ENCODE results near the gene RAPGEFL1.
A peak's percentile ranks its signal among the peaks of the same experiment; 100 is the strongest.

The RAPGEFL1 gene

GRCh38 chr17:40218006-40218739 is 40.9 kb downstream of the RAPGEFL1 start:
- H3K79me2 ChIP-seq (ENCODE audit: control insufficient read depth, low read length): peaks cover 24% of the 10 kb centered on the region
- H3K4me3 ChIP-seq (ENCODE audit: low read length): peak overlapping the region; percentile 92
- peaks cover 21% of the 10 kb centered on the region for H3K4me1 ChIP-seq (ENCODE audit: control insufficient read depth, low read length)
- H3F3A ChIP-seq (ENCODE audit: control insufficient read depth, insufficient read depth): no peaks in the 10 kb centered on the region
- no peaks in the 10 kb centered on the region for H4K20me1 ChIP-seq (ENCODE audit: control insufficient read depth, insufficient read depth, low read depth, low read length)
- no peaks in the 10 kb centered on the region for H3K36me3 ChIP-seq (ENCODE audit: control insufficient read depth, low read length)
- peak overlapping the region; percentile 78 for H3K4me2 ChIP-seq (ENCODE audit: low read length)
- H3K9me3 ChIP-seq (ENCODE audit: control insufficient read depth, insufficient read depth, low read length): no peaks in the 10 kb centered on the region
- no peaks in the 10 kb centered on the region for H3K27me3 ChIP-seq (ENCODE audit: control insufficient read depth, low read length)
- TF ChIP-seq, protein P1, sequence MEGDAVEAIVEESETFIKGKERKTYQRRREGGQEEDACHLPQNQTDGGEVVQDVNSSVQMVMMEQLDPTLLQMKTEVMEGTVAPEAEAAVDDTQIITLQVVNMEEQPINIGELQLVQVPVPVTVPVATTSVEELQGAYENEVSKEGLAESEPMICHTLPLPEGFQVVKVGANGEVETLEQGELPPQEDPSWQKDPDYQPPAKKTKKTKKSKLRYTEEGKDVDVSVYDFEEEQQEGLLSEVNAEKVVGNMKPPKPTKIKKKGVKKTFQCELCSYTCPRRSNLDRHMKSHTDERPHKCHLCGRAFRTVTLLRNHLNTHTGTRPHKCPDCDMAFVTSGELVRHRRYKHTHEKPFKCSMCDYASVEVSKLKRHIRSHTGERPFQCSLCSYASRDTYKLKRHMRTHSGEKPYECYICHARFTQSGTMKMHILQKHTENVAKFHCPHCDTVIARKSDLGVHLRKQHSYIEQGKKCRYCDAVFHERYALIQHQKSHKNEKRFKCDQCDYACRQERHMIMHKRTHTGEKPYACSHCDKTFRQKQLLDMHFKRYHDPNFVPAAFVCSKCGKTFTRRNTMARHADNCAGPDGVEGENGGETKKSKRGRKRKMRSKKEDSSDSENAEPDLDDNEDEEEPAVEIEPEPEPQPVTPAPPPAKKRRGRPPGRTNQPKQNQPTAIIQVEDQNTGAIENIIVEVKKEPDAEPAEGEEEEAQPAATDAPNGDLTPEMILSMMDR (IDR thresholded peaks at IDR 0.05; ENCODE audit: low read depth, low read length, poor library complexity, severe bottlenecking): no peak
- no peak for TF ChIP-seq EZH2phosphoT487 (IDR thresholded peaks at IDR 0.05; ENCODE audit: borderline replicate concordance, low read length)
- H3K9me2 ChIP-seq (replicated peaks; ENCODE audit: control insufficient read depth, low read length): no peaks in the 10 kb centered on the region
- H3K27ac ChIP-seq (ENCODE audit: low read depth, low read length): peak overlapping the region; percentile 60; the same call in 1 of the 2 replicates

DNA sequence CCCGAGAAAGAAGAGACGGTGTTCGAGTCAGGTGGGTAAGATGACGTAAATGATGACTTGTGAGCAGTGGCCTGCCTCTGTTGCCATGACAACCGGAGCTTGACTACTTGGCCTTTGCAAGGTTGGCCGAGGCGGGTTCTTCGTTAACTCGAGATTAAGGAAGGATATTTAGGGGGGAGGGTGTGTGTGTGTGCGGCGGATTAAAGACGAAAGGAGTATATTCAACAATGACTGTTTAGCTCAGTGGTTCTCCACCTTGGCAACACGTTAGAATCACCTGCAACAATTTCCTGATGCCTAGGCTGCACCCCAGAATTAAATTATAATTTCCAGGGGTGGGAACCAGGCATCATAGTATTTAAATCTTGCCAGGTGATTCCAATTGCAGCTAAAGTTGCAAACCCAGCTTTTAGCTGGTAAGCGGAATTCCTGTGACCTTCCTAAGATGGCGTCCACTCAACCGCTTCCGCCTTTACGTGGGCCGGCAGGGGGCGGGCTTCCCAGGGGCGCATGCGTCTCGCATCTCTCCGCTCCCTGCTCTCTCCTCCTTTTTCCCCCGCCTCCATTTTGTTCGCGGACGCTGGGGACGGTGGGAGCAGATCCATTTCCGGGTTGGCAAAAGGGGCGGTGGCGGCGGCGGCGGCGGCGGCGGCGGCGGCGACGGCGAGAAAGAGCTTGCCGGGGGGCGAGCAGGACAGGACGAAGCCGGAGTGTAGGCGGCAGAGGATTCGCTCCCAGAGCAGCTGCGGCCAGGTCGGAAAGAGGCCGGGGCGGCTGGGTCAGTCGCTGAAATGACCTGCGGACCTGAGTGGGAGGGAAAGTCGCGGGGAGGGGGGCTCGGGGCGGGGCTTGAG is 41.7 kb downstream of the RAPGEFL1 start, which contains the start of gene WIPF2:
TSS of gene WIPF2 (plus strand) at position 565 of the 854 bp plus-strand sequence. CDS start 37,156 bp downstream, outside the sequence.
- Histone ChIP-seq H3F3A (ENCODE audit: control insufficient read depth, insufficient read depth) (no peaks in the 10 kb centered on the region), H4K20me1 (ENCODE audit: control insufficient read depth, insufficient read depth, low read depth, low read length) (no peaks in the 10 kb centered on the region), H3K4me2 (ENCODE audit: low read length) (peak within 1 kb of the TSS; percentile 78), H3K9me2 (replicated peaks; ENCODE audit: control insufficient read depth, low read length) (no peaks in the 10 kb centered on the region), H3K9me3 (ENCODE audit: control insufficient read depth, insufficient read depth, low read length) (no peaks in the 10 kb centered on the region), H3K27me3 (ENCODE audit: control insufficient read depth, low read length) (no peaks in the 10 kb centered on the region), H3K36me3 (ENCODE audit: control insufficient read depth, low read length) (no peaks in the 10 kb centered on the region), H3K4me3 (ENCODE audit: low read length) (peak within 1 kb of the TSS; percentile 92), H3K4me1 (ENCODE audit: control insufficient read depth, low read length) (peaks cover 21% of the 10 kb centered on the region), H3K27ac (ENCODE audit: low read depth, low read length) (peak within 1 kb of the TSS; percentile 60), H3K79me2 (ENCODE audit: control insufficient read depth, low read length) (peaks cover 30% of the 10 kb centered on the region)
- TF ChIP-seq, protein P1 (IDR thresholded peaks at IDR 0.05; ENCODE audit: low read depth, low read length, poor library complexity, severe bottlenecking): peak; percentile 42
- no peak for TF ChIP-seq EZH2phosphoT487 (IDR thresholded peaks at IDR 0.05; ENCODE audit: borderline replicate concordance, low read length)

- peaks cover 21% of the 10 kb centered on the region for H3K4me1 ChIP-seq (ENCODE audit: control insufficient read depth, low read length)
- no peaks in the 10 kb centered on the region for H3K27me3 ChIP-seq (ENCODE audit: control insufficient read depth, low read length)
- H3K9me2 ChIP-seq (replicated peaks; ENCODE audit: control insufficient read depth, low read length): no peaks in the 10 kb centered on the region
- H3K4me2 ChIP-seq (ENCODE audit: low read length): peak overlapping the region; percentile 78
- peaks cover 35% of the 10 kb centered on the region for H3K79me2 ChIP-seq (ENCODE audit: control insufficient read depth, low read length)
- TF ChIP-seq, protein P1 (IDR thresholded peaks at IDR 0.05; ENCODE audit: low read depth, low read length, poor library complexity, severe bottlenecking): no peak
- TF ChIP-seq EZH2phosphoT487 (IDR thresholded peaks at IDR 0.05; ENCODE audit: borderline replicate concordance, low read length): no peak
- H3F3A ChIP-seq (ENCODE audit: control insufficient read depth, insufficient read depth): no peaks in the 10 kb centered on the region
- H4K20me1 ChIP-seq (ENCODE audit: control insufficient read depth, insufficient read depth, low read depth, low read length): no peaks in the 10 kb centered on the region
- peak overlapping the region; percentile 60; the same call in 1 of the 2 replicates for H3K27ac ChIP-seq (ENCODE audit: low read depth, low read length)
- H3K9me3 ChIP-seq (ENCODE audit: control insufficient read depth, insufficient read depth, low read length): no peaks in the 10 kb centered on the region
- H3K4me3 ChIP-seq (ENCODE audit: low read length): peak overlapping the region; percentile 92
- H3K36me3 ChIP-seq (ENCODE audit: control insufficient read depth, low read length): peaks cover 4% of the 10 kb centered on the region; the same call in 1 of the 2 replicates
Observed at GRCh38 chr17:40219594-40220338, 42.5 kb downstream of the RAPGEFL1 start.
